Colonic mucosa (tissue), 4 donors: ENCODE data around the gene PKD1. TPM values are rescaled to one million over a fixed set of nuclear protein-coding genes. Genes with fewer than 3 reads are reported as not detected.
A peak's percentile ranks its signal among the peaks of the same experiment; 100 is the strongest.
"Not testable (repeated sequence)": the region's sequence is repeated elsewhere in the genome, so short reads cannot be mapped to it uniquely, and the experiment has no call there.

Source experiments
- DNase-seq: peaks from one replicate; pipeline ENCODE4 v3.0.0-alpha.2; 2020
- H3K27ac ChIP-seq: fragments of 200-600 bp; one replicate; pipeline ENCODE4 v1.8.0; 2021
- H3K27me3 ChIP-seq: fragments of 200-600 bp; one replicate; pipeline ENCODE4 v1.8.0; 2021
- H3K36me3 ChIP-seq: fragments of 200-600 bp; one replicate; pipeline ENCODE4 v1.8.0; 2021
- H3K4me1 ChIP-seq: fragments of 200-600 bp; one replicate; pipeline ENCODE4 v1.8.0; 2021; ENCODE audit warnings: mild to moderate bottlenecking
- H3K4me3 ChIP-seq: fragments of 200-600 bp; one replicate; pipeline ENCODE4 v1.8.0; 2021
- H3K9ac ChIP-seq, 2 donors: one replicate each; pipeline ENCODE4 v1.7.0; 2013; ENCODE audit warnings: control low read depth in 2 of 2, low read depth in 2 of 2, low read length in 2 of 2
- H3K9me3 ChIP-seq: fragments of 200-600 bp; one replicate; pipeline ENCODE4 v1.8.0; 2021
- CTCF ChIP-seq: fragments of 200-600 bp; IDR thresholded peaks from one replicate; pipeline ENCODE4 v1.8.0; 2022; ENCODE audit warnings: antibody characterized with exemption, mild to moderate bottlenecking
- intact Hi-C: fragments of 100-400 bp; cut with DNase I; formaldehyde crosslinking; loops from one replicate; pipeline ENCODE4 v1.14.1; 2022
- total RNA-seq, 2 donors: library from RNA; stranded (reverse); fragmentation: NEBNext Ultra II Directional in 1 of 2; extraction: Animal tissue kit (Norgen Biotek cat#: 25700) in 1 of 2; gene quantifications; one replicate each; pipeline ENCODE4 v1.2.1, GENCODE V29; 2021
- donor health status: healthy.
- donor health status: DM: no; HTN: no; CAD: no.
- donor health status: DM: no; HTN: no; CAD: no.

PKD1 gene
- total RNA-seq: 10 to 100 TPM; 48.2 to 83.5 TPM

- H3K9me3 ChIP-seq, H3K4me1 ChIP-seq, H3K27me3 ChIP-seq, H3K36me3 ChIP-seq: not testable (repeated sequence)
- Histone ChIP-seq H3K4me3 (peak within 1 kb of the TSS; percentile 44), H3K9ac (peak within 1 kb of the TSS; percentile 24 to 46), H3K27ac (peak within 1 kb of the TSS; percentile 60)
- peak; percentile 99 for DNase-seq
- intact Hi-C loops: loop anchor here (5.0 kb wide), 1 partner anchor 49 kb away; no protein-coding TSS in a partner anchor
These were observed at the start of gene PKD1 for GRCh38 chr16:2135770-2136490. TSS of gene PKD1 (minus strand) at chr16:2135898. CDS start at chr16:2135689, 209 bp downstream.

GRCh38 chr16:2184962-2185361 is 49.3 kb upstream of the PKD1 start:
- Histone ChIP-seq H3K27ac (no peak overlapping the region), H3K9me3 (no peaks in the 10 kb centered on the region), H3K27me3 (no peaks in the 10 kb centered on the region), H3K4me3 (no peak overlapping the region), H3K4me1 (no peaks in the 10 kb centered on the region), H3K36me3 (no peaks in the 10 kb centered on the region), H3K9ac (no peak overlapping the region)
- no peak for DNase-seq
- no peak for TF ChIP-seq CTCF
- intact Hi-C loops: no loop called here

- TF ChIP-seq CTCF: no peak
- intact Hi-C loops: no loop called here
- no peak for DNase-seq
- Histone ChIP-seq H3K27me3 (no peaks in the 10 kb centered on the region), H3K9ac (no peak overlapping the region), H3K27ac (no peak overlapping the region), H3K4me3 (no peak overlapping the region), H3K36me3 (no peaks in the 10 kb centered on the region), H3K9me3 (no peaks in the 10 kb centered on the region), H3K4me1 (no peaks in the 10 kb centered on the region)
These were observed 48.6 kb upstream of the PKD1 start for GRCh38 chr16:2184346-2184745.

- H3K27me3 ChIP-seq: no peaks in the 10 kb centered on the region
- no peak for TF ChIP-seq CTCF
- no peak for DNase-seq
- H3K4me1 ChIP-seq: no peaks in the 10 kb centered on the region
- H3K36me3 ChIP-seq: no peaks in the 10 kb centered on the region
- no peak overlapping the region for H3K27ac ChIP-seq
- no peak overlapping the region for H3K9ac ChIP-seq
- H3K4me3 ChIP-seq: no peak overlapping the region
- no peaks in the 10 kb centered on the region for H3K9me3 ChIP-seq
- intact Hi-C loops: no loop called here
These were observed 48.0 kb upstream of the PKD1 start for GRCh38 chr16:2183671-2184070.

- Histone ChIP-seq H3K9me3 (no peaks in the 10 kb centered on the region), H3K27ac (no peak overlapping the region), H3K36me3 (no peaks in the 10 kb centered on the region), H3K4me3 (no peak overlapping the region), H3K9ac (no peak overlapping the region), H3K4me1 (no peaks in the 10 kb centered on the region), H3K27me3 (no peaks in the 10 kb centered on the region)
- intact Hi-C loops: no loop called here
- DNase-seq: no peak
- no peak for TF ChIP-seq CTCF
These were observed 46.3 kb upstream of the PKD1 start for GRCh38 chr16:2181952-2182351.
